Transverse colon (tissue), 4 donors: Measurements from ENCODE around the gene IQGAP1. TPM values are rescaled to one million over a fixed set of nuclear protein-coding genes. Genes with fewer than 3 reads are reported as not detected.

Source experiments
- DNase-seq: peaks from one replicate; pipeline ENCODE4 v3.0.0-alpha.2; 2019
- H3K27ac ChIP-seq, 4 donors: fragments of 200-600 bp; sonication (generic); 2 replicates each; pipeline ENCODE4 v1.5.1; 2016 to 2018; ENCODE audit warnings: inconsistent platforms in 4 of 4
- H3K27me3 ChIP-seq: fragments of 200-600 bp; sonication (generic); 2 replicates; pipeline ENCODE4 v1.5.1; 2017; ENCODE audit warnings: inconsistent platforms
- H3K36me3 ChIP-seq, 4 donors: fragments of 200-600 bp; sonication (generic); 2 replicates each; pipeline ENCODE4 v1.5.1; 2017 to 2019; ENCODE audit warnings: inconsistent platforms in 4 of 4
- H3K4me1 ChIP-seq, 4 donors: fragments of 200-600 bp; sonication (generic); 2 replicates each; pipeline ENCODE4 v1.5.1; 2017 to 2020; ENCODE audit warnings: inconsistent platforms in 4 of 4
- H3K4me3 ChIP-seq, 4 donors: fragments of 200-600 bp; sonication (generic); 1 replicate in 1 of 4; 2 replicates in 3 of 4; pipeline versions ENCODE4 v1.5.1 to v1.6.1; 2017 to 2019; ENCODE audit warnings: inconsistent platforms in 4 of 4
- H3K9me3 ChIP-seq, 2 donors: fragments of 200-600 bp; sonication (generic); 2 replicates each; pipeline ENCODE4 v1.5.1; 2017 to 2019; ENCODE audit warnings: inconsistent platforms in 2 of 2
- CTCF ChIP-seq, 5 experiments: fragments of 200-600 bp in 3 of 5; fragments of 450-650 bp in 2 of 5; sonication (generic) in 3 of 5; IDR thresholded peaks; 1 replicate in 2 of 5; 2 replicates in 3 of 5; pipeline ENCODE4 v1.5.1; 2016 to 2017; ENCODE audit warnings: antibody characterized with exemption in 5 of 5, inconsistent platforms in 3 of 5, mild to moderate bottlenecking in 2 of 5, moderate library complexity in 1 of 5
- EP300 ChIP-seq: sonication (generic); formaldehyde crosslinking; IDR thresholded peaks from one replicate; pipeline ENCODE4 v1.6.1; 2017; ENCODE audit warnings: antibody characterized with exemption, low read depth
- POLR2A ChIP-seq: fragments of 450-650 bp; IDR thresholded peaks from one replicate; pipeline ENCODE4 v1.6.1; 2016; ENCODE audit warnings: antibody characterized with exemption, mild to moderate bottlenecking, moderate library complexity
- POLR2AphosphoS5 ChIP-seq, 3 donors: sonication (generic); formaldehyde crosslinking; IDR thresholded peaks; one replicate each; pipeline ENCODE4 v1.6.1; 2016; ENCODE audit warnings: antibody characterized with exemption in 3 of 3
- WGBS, 2 donors: methylation state at CpG; one replicate each; pipeline ENCODE4 v1.1.5; 2018; ENCODE audit warnings: low coverage in 1 of 2; 5-methylcytosine and 5-hydroxymethylcytosine counted together
- in situ Hi-C, 4 donors: fragments of 200-750 bp; cut with MboI; loops; one replicate each; pipeline versions ENCODE4 v1.15.0 to v1.15.1; 2017; ENCODE audit warnings: low sequenced_read_pairs in 3 of 4, low pct_ligation_motif_present in 1 of 4, low pct_unique_long_range_greater_than_20kb in 1 of 4
- intact Hi-C: fragments of 100-400 bp; cut with DNase I; formaldehyde crosslinking; loops from one replicate; pipeline ENCODE4 v1.15.1; 2023; ENCODE audit warnings: low total_unique reads
- total RNA-seq, 4 donors: library from RNA; depleted of rRNA; stranded (reverse); fragments of >200 nt; gene quantifications; one replicate each; pipeline ENCODE4 v1.1.0, GENCODE V29; 2016

IQGAP1 gene
- total RNA-seq, 4 donors from 2014 or later: 82.8 to 354 (median 282) TPM

- no peak for DNase-seq
- H3K27ac ChIP-seq: peak overlapping the region in 1 of 4 donors; percentile 29
- no peaks in the 10 kb centered on the region for H3K36me3 ChIP-seq
- H3K4me1 ChIP-seq: peaks cover 3 to 12% (median 7%) of the 10 kb centered on the region in 4 donors
- intact Hi-C loops (no loop called here), in situ Hi-C loops (no loop called here)
- TF ChIP-seq EP300: no peak
- no peak for TF ChIP-seq CTCF (IDR thresholded peaks at IDR 0.05)
- no peak for TF ChIP-seq POLR2A
- no peak for TF ChIP-seq POLR2AphosphoS5 (IDR thresholded peaks at IDR 0.05)
- WGBS, 2 donors: 80 to 88% methylated on average over 10 of the region's 10 CpGs
- no peak overlapping the region for H3K4me3 ChIP-seq
- no peaks in the 10 kb centered on the region for H3K9me3 ChIP-seq
- H3K27me3 ChIP-seq: no peaks in the 10 kb centered on the region
These were observed 151.7 kb downstream of the IQGAP1 start for GRCh38 chr15:90539789-90540188.

DNA sequence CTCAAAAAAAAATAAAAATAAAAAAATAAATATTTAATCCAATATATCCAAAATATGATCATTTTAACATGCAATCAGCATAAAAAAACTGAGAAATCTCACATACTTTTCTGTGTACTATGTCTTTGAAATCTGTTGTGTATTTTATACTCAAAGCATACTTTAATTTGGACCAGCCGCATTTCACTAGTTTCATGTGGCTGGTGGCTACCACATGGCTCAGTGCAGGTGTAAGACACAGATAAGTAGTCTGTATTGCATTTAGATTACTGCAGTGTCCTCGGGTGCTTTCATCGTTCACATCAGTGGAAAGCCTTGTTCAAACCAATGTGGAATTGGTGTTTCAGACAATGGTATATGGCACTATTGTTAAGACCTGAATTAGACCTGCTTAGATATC is 152.7 kb downstream of the IQGAP1 start:
- TF ChIP-seq POLR2AphosphoS5 (IDR thresholded peaks at IDR 0.05): no peak
- no peak for TF ChIP-seq POLR2A
- TF ChIP-seq CTCF (IDR thresholded peaks at IDR 0.05): no peak
- TF ChIP-seq EP300: no peak
- intact Hi-C loops: no loop called here
- Histone ChIP-seq H3K27me3 (no peaks in the 10 kb centered on the region), H3K4me1 (peaks cover 3 to 8% (median 4%) of the 10 kb centered on the region in 4 donors), H3K4me3 (no peak overlapping the region), H3K36me3 (no peaks in the 10 kb centered on the region), H3K27ac (no peak overlapping the region), H3K9me3 (no peaks in the 10 kb centered on the region)
- DNase-seq: no peak
- 83 to 84% methylated on average over 3 of the region's 3 CpGs for WGBS, 2 donors
- in situ Hi-C loops: no loop called here

DNA sequence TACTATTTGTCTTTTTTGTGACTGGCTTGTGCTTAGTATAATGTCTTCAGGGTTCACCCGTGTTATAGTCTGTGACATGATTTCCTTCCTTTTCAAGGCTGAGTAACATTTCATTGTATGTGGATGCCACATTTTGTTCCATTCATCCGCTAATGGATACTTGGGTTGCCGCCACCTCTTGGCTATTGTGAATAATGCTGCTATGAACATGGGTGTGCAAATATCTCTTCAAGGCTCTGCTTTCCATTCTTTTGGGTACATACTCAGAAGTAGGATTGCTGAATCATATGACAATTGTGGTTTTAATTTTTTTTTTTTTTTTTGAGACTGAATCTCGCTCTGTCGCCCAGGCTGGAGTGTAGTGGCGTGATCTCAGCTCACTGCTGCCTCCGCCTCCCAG is 157.1 kb downstream of the IQGAP1 start:
- Histone ChIP-seq H3K27ac (no peak overlapping the region), H3K4me3 (no peak overlapping the region), H3K9me3 (no peaks in the 10 kb centered on the region), H3K36me3 (no peaks in the 10 kb centered on the region), H3K4me1 (no peaks in the 10 kb centered on the region), H3K27me3 (no peaks in the 10 kb centered on the region)
- intact Hi-C loops (no loop called here), in situ Hi-C loops (no loop called here)
- WGBS, 2 donors: 94 to 98% methylated on average over 6 to 7 of the region's 7 CpGs
- TF ChIP-seq POLR2AphosphoS5 (IDR thresholded peaks at IDR 0.05): no peak
- TF ChIP-seq CTCF (IDR thresholded peaks at IDR 0.05): peak in 1 of 5 experiments; percentile 19
- no peak for DNase-seq

- Histone ChIP-seq H3K27ac (no peak overlapping the region), H3K4me3 (no peak overlapping the region), H3K36me3 (no peaks in the 10 kb centered on the region), H3K9me3 (no peaks in the 10 kb centered on the region), H3K27me3 (no peaks in the 10 kb centered on the region), H3K4me1 (peaks cover 0 to 11% (median 7%) of the 10 kb centered on the region in 4 donors)
- intact Hi-C loops: no loop called here
- in situ Hi-C loops: no loop called here
- WGBS, 2 donors: 86% methylated on average over 2 of the region's 2 CpGs; no CpG with 5 or more reads in 1 of the 2 donors
- DNase-seq: no peak
- TF ChIP-seq EP300 (no peak), POLR2A (no peak), CTCF (IDR thresholded peaks at IDR 0.05) (no peak), POLR2AphosphoS5 (IDR thresholded peaks at IDR 0.05) (no peak)
These were observed 159.5 kb downstream of the IQGAP1 start for GRCh38 chr15:90547540-90547939.
